GM23338 (cell line): ENCODE results near the gene MAGI1. TPM values are rescaled to one million over a fixed set of nuclear protein-coding genes. Genes with fewer than 3 reads are reported as not detected.

Experiments used
- ATAC-seq: fragments of 200-7000 bp; cut with Tn5 transposase; 3 replicates; pipeline ENCODE4 v1.9.1; 2020
- DNase-seq: peaks from one replicate; pipeline ENCODE4 v3.0.0-alpha.2; 2015; ENCODE audit warnings: low spot score
- H2AFZ ChIP-seq: fragments of 200-600 bp; sonication (generic); 2 replicates; pipeline ENCODE4 v1.8.0; 2016; ENCODE audit warnings: antibody characterized with exemption, mild to moderate bottlenecking, moderate library complexity
- H3F3A ChIP-seq: fragments of 200-600 bp; sonication (generic); replicated peaks from 2 replicates; pipeline ENCODE4 v1.8.0; 2017; ENCODE audit warnings: antibody characterized with exemption, mixed run types, low read depth
- H3K27ac ChIP-seq: fragments of 200-600 bp; sonication (generic); 2 replicates; pipeline ENCODE4 v1.6.1; 2016; ENCODE audit warnings: low read depth
- H3K27me3 ChIP-seq: fragments of 200-600 bp; sonication (generic); 2 replicates; pipeline ENCODE4 v1.8.0; 2016; ENCODE audit warnings: mild to moderate bottlenecking, mixed run types, moderate library complexity; ENCODE audit not compliant: insufficient read depth
- H3K36me3 ChIP-seq: fragments of 200-600 bp; sonication (generic); 2 replicates; pipeline ENCODE4 v1.8.0; 2016; ENCODE audit warnings: mild to moderate bottlenecking; ENCODE audit not compliant: insufficient read depth
- H3K4me1 ChIP-seq: fragments of 200-600 bp; sonication (generic); 2 replicates; pipeline ENCODE4 v1.8.0; 2016; ENCODE audit warnings: mild to moderate bottlenecking, moderate library complexity; ENCODE audit not compliant: insufficient read depth
- H3K4me2 ChIP-seq: fragments of 200-600 bp; sonication (generic); 2 replicates; pipeline ENCODE4 v1.7.1; 2017; ENCODE audit warnings: mixed run types
- H3K4me3 ChIP-seq: fragments of 200-600 bp; sonication (generic); 2 replicates; pipeline ENCODE4 v1.6.1; 2016; ENCODE audit warnings: mixed run types
- H3K79me2 ChIP-seq: fragments of 200-600 bp; sonication (generic); replicated peaks from 2 replicates; pipeline ENCODE4 v1.8.0; 2017; ENCODE audit warnings: mild to moderate bottlenecking; ENCODE audit not compliant: insufficient read depth
- H3K9me2 ChIP-seq: fragments of 200-600 bp; sonication (generic); 2 replicates; pipeline ENCODE4 v1.8.0; 2017; ENCODE audit not compliant: insufficient read depth
- H4K20me1 ChIP-seq: fragments of 200-600 bp; sonication (generic); replicated peaks from 2 replicates; pipeline ENCODE4 v1.8.0; 2017; ENCODE audit warnings: mild to moderate bottlenecking; ENCODE audit not compliant: insufficient read depth
- H3K27ac Mint-ChIP-seq: 2 replicates; pipeline ENCODE4 v1.8.0; 2020; ENCODE audit warnings: inconsistent platforms, mild to moderate bottlenecking, moderate library complexity, mixed read lengths
- H3K27me3 Mint-ChIP-seq: 3 replicates; pipeline ENCODE4 v1.8.0; 2022; ENCODE audit warnings: low read depth, mild to moderate bottlenecking, moderate library complexity, mixed read lengths, inconsistent platforms; ENCODE audit not compliant: insufficient read depth, poor library complexity
- H3K36me3 Mint-ChIP-seq: 3 replicates; pipeline ENCODE4 v1.8.0; 2021; ENCODE audit warnings: low read depth, mild to moderate bottlenecking, inconsistent platforms, moderate library complexity, mixed read lengths
- H3K4me1 Mint-ChIP-seq: 3 replicates; pipeline ENCODE4 v1.8.0; 2020; ENCODE audit warnings: mild to moderate bottlenecking, inconsistent platforms, mixed read lengths
- H3K4me3 Mint-ChIP-seq: 3 replicates; pipeline ENCODE4 v1.8.0; 2021; ENCODE audit warnings: moderate library complexity, mild to moderate bottlenecking, inconsistent platforms, mixed read lengths
- H3K9me3 Mint-ChIP-seq: 3 replicates; pipeline ENCODE4 v1.8.0; 2020; ENCODE audit warnings: moderate library complexity, mild to moderate bottlenecking, inconsistent platforms, mixed read lengths
- CREB1 ChIP-seq: fragments of 250-450 bp; sonication (Bioruptor Pico); IDR thresholded peaks from 2 replicates; pipeline ENCODE4 v1.5.0; 2020; ENCODE audit warnings: low read depth, mild to moderate bottlenecking, moderate library complexity
- EZH2 ChIP-seq: fragments of 200-600 bp; sonication (generic); IDR thresholded peaks from one replicate; pipeline ENCODE4 v1.8.0; 2017; ENCODE audit warnings: antibody characterized with exemption, mild to moderate bottlenecking, low read depth; ENCODE audit not compliant: unreplicated experiment
- EZH2phosphoT487 ChIP-seq: fragments of 200-600 bp; sonication (generic); IDR thresholded peaks from one replicate; pipeline ENCODE4 v1.8.1; 2018; ENCODE audit warnings: antibody characterized with exemption; ENCODE audit not compliant: unreplicated experiment
- JUNB ChIP-seq: IDR thresholded peaks from one replicate; pipeline ENCODE4 v1.6.1; 2016; ENCODE audit warnings: antibody characterized with exemption; ENCODE audit not compliant: unreplicated experiment
- NANOG ChIP-seq: IDR thresholded peaks from 2 replicates; pipeline ENCODE4 v1.6.1; 2016; ENCODE audit warnings: antibody characterized with exemption, borderline replicate concordance
- POLR2AphosphoS5 ChIP-seq: IDR thresholded peaks from 2 replicates; pipeline ENCODE4 v1.6.1; 2016; ENCODE audit warnings: antibody characterized with exemption, low read depth
- STAT1 ChIP-seq: IDR thresholded peaks from one replicate; pipeline ENCODE4 v1.6.1; 2016; ENCODE audit warnings: antibody characterized with exemption; ENCODE audit not compliant: unreplicated experiment
- ZNF114 ChIP-seq: fragments of 250-450 bp; sonication (Bioruptor Pico); IDR thresholded peaks from 2 replicates; pipeline ENCODE4 v1.5.0; 2020; ENCODE audit warnings: mild to moderate bottlenecking, moderate library complexity
- ZNF331 ChIP-seq: fragments of 250-450 bp; sonication (Bioruptor Pico); IDR thresholded peaks from 2 replicates; pipeline ENCODE4 v1.5.0; 2020; ENCODE audit warnings: low read depth, mild to moderate bottlenecking, moderate library complexity
- polyA plus RNA-seq: library from polyadenylated mRNA; unstranded; fragments of >200 nt; fragmentation: Nextera tagmentation; extraction: Ambion mirVana; gene quantifications from 2 replicates; pipeline ENCODE4 v1.2.1, GENCODE V29; 2016
- total RNA-seq: library from RNA; depleted of rRNA; stranded (reverse); fragments of >200 nt; shearing (Covaris generic); gene quantifications from 2 replicates; pipeline ENCODE4 v1.2.3, GENCODE V29; 2014
- TF ChIP-seq, protein P1 (sequence below): IDR thresholded peaks from one replicate; pipeline ENCODE4 v1.6.1; 2018; ENCODE audit warnings: antibody characterized with exemption; ENCODE audit not compliant: unreplicated experiment
- TF ChIP-seq, protein P2 (sequence below), 2 experiments: fragments of 200-600 bp in 1 of 2; sonication (generic) in 1 of 2; conservative IDR thresholded peaks; 2 replicates each; pipeline versions ENCODE4 v1.5.1 to v1.6.1; 2016 to 2017; ENCODE audit warnings: antibody characterized with exemption in 2 of 2, low read depth in 2 of 2, mild to moderate bottlenecking in 2 of 2, moderate library complexity in 1 of 2
- TF ChIP-seq, protein P3 (sequence below): fragments of 250-450 bp; sonication (Bioruptor Pico); IDR thresholded peaks from 2 replicates; pipeline ENCODE4 v1.5.0; 2020; ENCODE audit warnings: mild to moderate bottlenecking, moderate library complexity
- TF ChIP-seq, protein P4 (sequence below): IDR thresholded peaks from 2 replicates; pipeline ENCODE4 v1.6.1; 2016; ENCODE audit warnings: antibody characterized with exemption

The MAGI1 gene
- total and polyA plus RNA-seq, 2 experiments from 2014 or later: 27.4 to 71.2 TPM

DNA sequence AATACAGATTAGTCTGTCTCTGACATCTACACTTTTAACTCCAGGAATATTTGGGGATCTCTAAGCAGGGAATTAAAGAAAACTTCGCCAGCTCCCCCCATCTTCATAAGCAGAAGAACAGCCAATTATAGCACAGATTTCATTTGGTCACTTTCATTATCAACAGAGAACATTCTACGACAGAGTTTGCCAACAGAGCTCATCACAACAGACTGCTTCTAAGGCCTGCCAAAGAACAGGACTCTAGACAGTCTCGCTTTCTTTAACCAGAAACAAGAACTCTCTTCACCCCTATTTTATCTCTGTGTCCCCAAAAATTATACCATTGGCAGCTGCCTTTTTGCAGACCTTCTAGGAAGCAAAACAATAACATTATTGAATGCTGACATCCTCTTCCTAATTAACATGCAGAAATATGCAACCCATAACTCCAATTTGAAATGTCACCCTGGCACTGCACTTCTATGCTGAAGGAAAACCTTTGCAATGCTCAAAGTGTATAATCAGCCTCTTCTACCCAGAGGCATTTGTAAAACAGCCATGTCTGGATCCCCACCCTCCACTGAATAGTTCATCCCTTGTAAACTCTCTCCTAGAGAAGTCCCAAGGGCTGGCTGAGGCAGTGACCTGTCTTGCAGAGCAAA is 552.8 kb downstream of the MAGI1 start:
- peaks cover 61% of the 10 kb centered on the region for H3K4me1 Mint-ChIP-seq
- TF ChIP-seq EZH2 (no peak), ZNF331 (no peak), EZH2phosphoT487 (no peak), POLR2AphosphoS5 (no peak), CREB1 (no peak), JUNB (no peak), ZNF114 (CRISPR knock-in tag) (no peak), NANOG (no peak), STAT1 (no peak)
- TF ChIP-seq, protein P1, sequence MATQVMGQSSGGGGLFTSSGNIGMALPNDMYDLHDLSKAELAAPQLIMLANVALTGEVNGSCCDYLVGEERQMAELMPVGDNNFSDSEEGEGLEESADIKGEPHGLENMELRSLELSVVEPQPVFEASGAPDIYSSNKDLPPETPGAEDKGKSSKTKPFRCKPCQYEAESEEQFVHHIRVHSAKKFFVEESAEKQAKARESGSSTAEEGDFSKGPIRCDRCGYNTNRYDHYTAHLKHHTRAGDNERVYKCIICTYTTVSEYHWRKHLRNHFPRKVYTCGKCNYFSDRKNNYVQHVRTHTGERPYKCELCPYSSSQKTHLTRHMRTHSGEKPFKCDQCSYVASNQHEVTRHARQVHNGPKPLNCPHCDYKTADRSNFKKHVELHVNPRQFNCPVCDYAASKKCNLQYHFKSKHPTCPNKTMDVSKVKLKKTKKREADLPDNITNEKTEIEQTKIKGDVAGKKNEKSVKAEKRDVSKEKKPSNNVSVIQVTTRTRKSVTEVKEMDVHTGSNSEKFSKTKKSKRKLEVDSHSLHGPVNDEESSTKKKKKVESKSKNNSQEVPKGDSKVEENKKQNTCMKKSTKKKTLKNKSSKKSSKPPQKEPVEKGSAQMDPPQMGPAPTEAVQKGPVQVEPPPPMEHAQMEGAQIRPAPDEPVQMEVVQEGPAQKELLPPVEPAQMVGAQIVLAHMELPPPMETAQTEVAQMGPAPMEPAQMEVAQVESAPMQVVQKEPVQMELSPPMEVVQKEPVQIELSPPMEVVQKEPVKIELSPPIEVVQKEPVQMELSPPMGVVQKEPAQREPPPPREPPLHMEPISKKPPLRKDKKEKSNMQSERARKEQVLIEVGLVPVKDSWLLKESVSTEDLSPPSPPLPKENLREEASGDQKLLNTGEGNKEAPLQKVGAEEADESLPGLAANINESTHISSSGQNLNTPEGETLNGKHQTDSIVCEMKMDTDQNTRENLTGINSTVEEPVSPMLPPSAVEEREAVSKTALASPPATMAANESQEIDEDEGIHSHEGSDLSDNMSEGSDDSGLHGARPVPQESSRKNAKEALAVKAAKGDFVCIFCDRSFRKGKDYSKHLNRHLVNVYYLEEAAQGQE: no peak
- TF ChIP-seq, protein P2, sequence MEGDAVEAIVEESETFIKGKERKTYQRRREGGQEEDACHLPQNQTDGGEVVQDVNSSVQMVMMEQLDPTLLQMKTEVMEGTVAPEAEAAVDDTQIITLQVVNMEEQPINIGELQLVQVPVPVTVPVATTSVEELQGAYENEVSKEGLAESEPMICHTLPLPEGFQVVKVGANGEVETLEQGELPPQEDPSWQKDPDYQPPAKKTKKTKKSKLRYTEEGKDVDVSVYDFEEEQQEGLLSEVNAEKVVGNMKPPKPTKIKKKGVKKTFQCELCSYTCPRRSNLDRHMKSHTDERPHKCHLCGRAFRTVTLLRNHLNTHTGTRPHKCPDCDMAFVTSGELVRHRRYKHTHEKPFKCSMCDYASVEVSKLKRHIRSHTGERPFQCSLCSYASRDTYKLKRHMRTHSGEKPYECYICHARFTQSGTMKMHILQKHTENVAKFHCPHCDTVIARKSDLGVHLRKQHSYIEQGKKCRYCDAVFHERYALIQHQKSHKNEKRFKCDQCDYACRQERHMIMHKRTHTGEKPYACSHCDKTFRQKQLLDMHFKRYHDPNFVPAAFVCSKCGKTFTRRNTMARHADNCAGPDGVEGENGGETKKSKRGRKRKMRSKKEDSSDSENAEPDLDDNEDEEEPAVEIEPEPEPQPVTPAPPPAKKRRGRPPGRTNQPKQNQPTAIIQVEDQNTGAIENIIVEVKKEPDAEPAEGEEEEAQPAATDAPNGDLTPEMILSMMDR (conservative IDR thresholded peaks at IDR 0.05; ENCODE audit: low read depth in 2 of 2): no peak
- TF ChIP-seq, protein P3, sequence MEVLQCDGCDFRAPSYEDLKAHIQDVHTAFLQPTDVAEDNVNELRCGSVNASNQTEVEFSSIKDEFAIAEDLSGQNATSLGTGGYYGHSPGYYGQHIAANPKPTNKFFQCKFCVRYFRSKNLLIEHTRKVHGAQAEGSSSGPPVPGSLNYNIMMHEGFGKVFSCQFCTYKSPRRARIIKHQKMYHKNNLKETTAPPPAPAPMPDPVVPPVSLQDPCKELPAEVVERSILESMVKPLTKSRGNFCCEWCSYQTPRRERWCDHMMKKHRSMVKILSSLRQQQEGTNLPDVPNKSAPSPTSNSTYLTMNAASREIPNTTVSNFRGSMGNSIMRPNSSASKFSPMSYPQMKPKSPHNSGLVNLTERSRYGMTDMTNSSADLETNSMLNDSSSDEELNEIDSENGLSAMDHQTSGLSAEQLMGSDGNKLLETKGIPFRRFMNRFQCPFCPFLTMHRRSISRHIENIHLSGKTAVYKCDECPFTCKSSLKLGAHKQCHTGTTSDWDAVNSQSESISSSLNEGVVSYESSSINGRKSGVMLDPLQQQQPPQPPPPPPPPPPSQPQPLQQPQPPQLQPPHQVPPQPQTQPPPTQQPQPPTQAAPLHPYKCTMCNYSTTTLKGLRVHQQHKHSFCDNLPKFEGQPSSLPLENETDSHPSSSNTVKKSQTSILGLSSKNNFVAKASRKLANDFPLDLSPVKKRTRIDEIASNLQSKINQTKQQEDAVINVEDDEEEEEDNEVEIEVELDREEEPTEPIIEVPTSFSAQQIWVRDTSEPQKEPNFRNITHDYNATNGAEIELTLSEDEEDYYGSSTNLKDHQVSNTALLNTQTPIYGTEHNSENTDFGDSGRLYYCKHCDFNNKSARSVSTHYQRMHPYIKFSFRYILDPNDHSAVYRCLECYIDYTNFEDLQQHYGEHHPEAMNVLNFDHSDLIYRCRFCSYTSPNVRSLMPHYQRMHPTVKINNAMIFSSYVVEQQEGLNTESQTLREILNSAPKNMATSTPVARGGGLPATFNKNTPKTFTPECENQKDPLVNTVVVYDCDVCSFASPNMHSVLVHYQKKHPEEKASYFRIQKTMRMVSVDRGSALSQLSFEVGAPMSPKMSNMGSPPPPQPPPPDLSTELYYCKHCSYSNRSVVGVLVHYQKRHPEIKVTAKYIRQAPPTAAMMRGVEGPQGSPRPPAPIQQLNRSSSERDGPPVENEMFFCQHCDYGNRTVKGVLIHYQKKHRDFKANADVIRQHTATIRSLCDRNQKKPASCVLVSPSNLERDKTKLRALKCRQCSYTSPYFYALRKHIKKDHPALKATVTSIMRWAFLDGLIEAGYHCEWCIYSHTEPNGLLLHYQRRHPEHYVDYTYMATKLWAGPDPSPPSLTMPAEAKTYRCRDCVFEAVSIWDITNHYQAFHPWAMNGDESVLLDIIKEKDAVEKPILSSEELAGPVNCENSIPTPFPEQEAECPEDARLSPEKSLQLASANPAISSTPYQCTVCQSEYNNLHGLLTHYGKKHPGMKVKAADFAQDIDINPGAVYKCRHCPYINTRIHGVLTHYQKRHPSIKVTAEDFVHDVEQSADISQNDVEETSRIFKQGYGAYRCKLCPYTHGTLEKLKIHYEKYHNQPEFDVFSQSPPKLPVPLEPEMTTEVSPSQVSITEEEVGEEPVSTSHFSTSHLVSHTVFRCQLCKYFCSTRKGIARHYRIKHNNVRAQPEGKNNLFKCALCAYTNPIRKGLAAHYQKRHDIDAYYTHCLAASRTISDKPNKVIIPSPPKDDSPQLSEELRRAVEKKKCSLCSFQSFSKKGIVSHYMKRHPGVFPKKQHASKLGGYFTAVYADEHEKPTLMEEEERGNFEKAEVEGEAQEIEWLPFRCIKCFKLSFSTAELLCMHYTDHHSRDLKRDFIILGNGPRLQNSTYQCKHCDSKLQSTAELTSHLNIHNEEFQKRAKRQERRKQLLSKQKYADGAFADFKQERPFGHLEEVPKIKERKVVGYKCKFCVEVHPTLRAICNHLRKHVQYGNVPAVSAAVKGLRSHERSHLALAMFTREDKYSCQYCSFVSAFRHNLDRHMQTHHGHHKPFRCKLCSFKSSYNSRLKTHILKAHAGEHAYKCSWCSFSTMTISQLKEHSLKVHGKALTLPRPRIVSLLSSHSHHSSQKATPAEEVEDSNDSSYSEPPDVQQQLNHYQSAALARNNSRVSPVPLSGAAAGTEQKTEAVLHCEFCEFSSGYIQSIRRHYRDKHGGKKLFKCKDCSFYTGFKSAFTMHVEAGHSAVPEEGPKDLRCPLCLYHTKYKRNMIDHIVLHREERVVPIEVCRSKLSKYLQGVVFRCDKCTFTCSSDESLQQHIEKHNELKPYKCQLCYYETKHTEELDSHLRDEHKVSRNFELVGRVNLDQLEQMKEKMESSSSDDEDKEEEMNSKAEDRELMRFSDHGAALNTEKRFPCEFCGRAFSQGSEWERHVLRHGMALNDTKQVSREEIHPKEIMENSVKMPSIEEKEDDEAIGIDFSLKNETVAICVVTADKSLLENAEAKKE: no peak
- TF ChIP-seq, protein P4, sequence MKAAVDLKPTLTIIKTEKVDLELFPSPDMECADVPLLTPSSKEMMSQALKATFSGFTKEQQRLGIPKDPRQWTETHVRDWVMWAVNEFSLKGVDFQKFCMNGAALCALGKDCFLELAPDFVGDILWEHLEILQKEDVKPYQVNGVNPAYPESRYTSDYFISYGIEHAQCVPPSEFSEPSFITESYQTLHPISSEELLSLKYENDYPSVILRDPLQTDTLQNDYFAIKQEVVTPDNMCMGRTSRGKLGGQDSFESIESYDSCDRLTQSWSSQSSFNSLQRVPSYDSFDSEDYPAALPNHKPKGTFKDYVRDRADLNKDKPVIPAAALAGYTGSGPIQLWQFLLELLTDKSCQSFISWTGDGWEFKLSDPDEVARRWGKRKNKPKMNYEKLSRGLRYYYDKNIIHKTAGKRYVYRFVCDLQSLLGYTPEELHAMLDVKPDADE: no peak
- Histone ChIP-seq H3K79me2 (peaks cover 87% of the 10 kb centered on the region), H3K27me3 (no peaks in the 10 kb centered on the region), H2AFZ (no peak overlapping the region), H3K27ac (peak overlapping the region; percentile 28), H3K4me3 (no peak overlapping the region), H3K36me3 (no peaks in the 10 kb centered on the region), H3K9me2 (peaks cover 5% of the 10 kb centered on the region; the same call in 1 of the 2 replicates), H3F3A (no peaks in the 10 kb centered on the region), H4K20me1 (0 out of 2 replicates have a peak, but pooled peaks cover 7% of the 10 kb centered on the region), H3K4me1 (peaks cover 61% of the 10 kb centered on the region), H3K4me2 (peak overlapping the region; percentile 40)
- H3K27me3 Mint-ChIP-seq: no peaks in the 10 kb centered on the region
- H3K27ac Mint-ChIP-seq: peak overlapping the region; percentile 74; the same call in 1 of the 2 replicates
- peaks cover 5% of the 10 kb centered on the region; the same call in 1 of the 3 replicates for H3K36me3 Mint-ChIP-seq
- DNase-seq: no peak
- ATAC-seq: no peak
- H3K9me3 Mint-ChIP-seq: no peaks in the 10 kb centered on the region
- H3K4me3 Mint-ChIP-seq: no peak overlapping the region
